HG03108 (cell line): ENCODE results near the gene PGD.
"Not testable (repeated sequence)": the region's sequence is repeated elsewhere in the genome, so short reads cannot be mapped to it uniquely, and the experiment has no call there.

Experiments used
- ATAC-seq: cut with Tn5 transposase; IDR thresholded peaks from one replicate; pipeline ENCODE4 v1.9.1; 2021; ENCODE audit warnings: moderate library complexity; ENCODE audit not compliant: unreplicated experiment

PGD gene

DNA sequence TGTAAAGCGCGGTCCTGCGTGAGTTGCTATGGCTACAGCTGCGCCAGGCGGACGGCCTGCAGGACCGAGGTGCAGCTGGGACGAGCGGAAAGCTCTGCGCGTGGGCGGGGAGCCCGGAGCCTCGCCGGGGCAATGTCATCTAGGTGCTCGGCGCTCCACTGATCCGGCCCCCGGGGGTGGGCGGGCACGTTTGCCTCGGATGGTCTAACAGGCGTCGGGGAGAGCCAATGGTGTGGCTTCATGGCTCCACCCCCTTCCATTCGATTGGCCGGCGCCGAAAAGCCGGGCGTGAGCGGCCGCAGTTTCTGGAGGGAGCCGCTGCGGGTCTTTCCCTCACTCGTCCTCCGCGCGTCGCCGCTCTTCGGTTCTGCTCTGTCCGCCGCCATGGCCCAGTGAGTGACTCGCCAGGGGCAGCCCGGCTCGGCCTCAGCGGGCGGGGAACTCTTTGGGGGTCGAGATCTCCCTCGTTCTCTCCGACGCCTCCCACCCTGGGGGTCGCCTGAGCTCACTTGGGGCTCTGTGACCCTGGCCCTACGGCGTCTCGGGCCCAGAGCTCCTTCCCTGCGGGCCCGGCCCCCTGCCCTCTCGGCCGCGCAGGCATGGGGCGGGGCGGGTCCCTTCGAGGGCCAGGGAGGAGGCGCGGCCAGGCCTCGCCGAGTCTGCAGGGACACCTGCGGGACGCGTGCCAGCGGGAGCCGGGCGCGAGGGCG is at the start of gene PGD:
Gene PGD, plus strand, starts transcription at position 331 of the 710 bp plus-strand sequence. Its CDS starts 54 bp downstream, at position 385.
- peak; percentile 97 for ATAC-seq

DNA sequence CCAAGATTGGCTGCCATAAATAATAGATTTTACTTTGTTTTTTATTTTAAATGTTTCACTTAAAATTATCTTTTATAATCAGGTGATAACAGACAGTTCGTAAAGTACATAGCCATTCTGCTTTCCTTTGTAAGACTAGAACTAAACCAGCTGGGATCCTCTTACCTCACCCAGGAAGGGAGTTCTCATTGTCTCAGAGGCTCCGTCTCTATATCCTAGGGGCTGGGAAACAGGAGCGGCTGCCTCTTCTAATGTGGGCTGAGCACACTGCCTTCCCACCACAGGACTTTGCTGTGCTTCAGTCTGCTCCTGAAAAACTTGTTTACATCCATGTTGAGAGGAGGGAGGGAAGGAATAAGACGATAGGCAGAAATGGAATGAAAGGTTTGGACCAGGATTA is 45.6 kb upstream of the PGD start:
- ATAC-seq: no peak

DNA sequence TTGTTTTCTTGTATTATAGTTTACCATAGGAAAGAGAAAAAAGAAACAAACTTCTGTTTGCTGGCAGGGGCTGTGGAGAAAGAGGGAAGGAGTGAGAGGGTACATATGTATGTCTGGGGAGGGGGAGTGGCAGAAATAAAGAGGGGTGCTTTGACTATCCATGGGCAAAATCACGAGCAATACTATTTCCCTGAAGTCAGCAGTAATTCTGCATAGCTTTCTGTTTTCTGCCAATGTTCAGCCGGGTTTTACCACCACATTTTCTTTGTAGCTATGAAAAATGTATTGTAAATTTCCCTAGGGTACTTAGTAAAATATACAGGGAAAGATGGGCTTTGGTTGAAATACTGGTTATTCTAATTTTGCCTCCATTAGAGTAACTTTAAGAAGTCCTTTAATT is 45.2 kb upstream of the PGD start:
- ATAC-seq: no peak

DNA sequence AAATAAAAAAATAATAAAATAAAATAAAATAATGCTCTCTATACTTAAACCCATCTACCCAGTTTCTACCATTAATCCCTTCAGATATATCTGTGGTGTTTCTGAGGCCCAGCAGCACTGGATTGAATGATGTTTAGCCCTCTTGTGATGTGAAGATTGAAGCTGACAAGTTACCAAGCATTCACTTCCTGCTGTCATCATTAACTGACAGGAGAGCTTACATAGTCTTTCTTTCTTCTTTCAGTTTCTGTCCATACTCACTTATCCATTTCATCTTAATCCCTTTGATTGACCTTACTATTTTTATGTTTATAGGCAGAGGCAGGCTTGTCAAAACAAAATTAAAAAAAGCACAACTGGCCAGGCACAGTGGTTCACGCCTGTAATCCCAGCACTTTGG is 38.8 kb upstream of the PGD start:
- no peak for ATAC-seq

DNA sequence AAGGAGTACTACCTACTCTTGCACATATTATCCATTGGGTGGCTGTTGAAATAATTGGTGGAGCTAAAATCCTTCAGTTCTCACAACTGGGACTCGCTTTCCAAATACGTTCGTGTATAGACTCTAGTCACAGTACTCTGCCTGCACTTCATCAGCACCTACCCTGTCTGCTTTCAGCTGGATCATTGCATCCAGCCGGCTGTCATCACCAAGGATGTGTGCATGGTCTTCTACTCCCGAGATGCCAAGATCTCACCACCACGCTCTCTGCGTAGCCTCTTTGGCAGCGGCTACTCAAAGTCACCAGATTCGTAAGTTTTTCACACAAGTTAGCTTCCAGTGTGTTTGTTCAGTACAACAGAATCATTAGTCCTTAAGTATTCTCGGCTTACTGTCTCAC is 37.3 kb upstream of the PGD start:
- ATAC-seq: no peak

DNA sequence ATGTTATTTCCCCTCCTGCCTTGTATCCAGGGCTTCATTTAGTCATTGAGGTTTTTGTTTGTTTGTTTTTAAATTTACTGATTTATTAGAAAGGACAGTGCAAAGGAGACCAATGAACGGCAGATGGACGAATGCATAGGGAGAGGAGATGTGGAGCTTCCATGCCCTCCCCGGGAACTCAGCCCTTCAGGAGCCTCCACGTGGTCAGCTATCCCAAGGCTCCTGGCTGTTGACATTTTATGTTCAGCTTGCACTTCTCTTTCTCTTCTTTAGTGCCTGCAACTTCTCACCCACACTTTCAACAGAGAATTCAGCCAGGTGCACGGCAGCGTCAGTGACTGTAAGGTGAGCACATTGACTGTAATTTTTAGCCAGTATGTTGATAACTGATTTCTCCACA is 30.7 kb upstream of the PGD start:
- ATAC-seq: no peak

DNA sequence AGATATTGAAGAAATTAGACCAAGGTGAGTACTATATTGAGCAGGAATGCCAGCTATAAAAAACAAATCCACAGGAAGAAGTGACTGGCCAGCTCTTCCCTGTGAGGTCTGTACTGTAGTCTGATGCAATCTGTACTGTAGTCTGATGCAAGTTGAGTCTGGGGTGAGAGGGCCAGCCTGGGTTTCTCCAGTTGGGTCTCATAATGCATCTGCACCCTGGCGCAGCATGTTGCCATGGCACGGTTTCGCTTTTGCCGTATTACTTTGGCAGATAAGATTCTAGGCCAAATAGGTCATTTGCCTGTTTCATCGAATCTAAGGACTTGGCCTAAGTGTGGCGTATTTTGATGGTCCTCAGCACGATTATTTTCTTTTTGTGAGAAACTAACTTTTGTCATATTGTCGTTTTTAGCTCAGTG is 24.4 kb upstream of the PGD start:
- no peak for ATAC-seq

DNA sequence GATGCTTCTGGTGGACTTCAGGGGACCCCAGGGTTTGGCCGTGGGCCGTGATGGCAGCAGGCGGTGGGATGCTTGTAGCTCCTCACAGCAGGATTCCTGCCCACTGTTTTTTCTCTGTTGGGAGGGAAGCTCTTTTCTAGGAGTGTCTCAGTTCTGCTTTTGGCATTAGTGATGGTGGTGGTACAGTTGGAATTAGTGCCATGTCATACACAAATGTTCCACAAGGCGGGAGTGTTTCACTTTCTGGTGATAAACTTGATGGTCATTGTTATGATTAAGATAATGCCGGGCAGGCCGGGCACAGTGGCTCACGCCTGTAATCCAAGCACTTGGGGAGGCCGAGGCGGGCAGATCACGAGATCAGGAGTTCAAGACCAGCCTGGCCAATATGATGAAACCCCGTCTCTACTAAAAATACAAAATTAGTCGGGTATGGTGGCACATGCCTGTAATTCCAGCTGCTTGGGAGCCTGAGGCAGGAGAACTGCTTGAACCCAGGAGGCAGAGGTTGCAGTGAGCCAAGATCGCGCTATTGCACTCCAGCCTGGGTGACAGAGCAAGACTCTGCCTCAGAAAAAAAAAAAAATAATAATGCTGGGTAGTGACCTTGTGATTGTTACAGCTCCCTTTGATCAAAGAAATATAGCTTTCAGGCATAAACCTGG is 21.4 kb upstream of the PGD start:
- ATAC-seq: not testable (repeated sequence)

DNA sequence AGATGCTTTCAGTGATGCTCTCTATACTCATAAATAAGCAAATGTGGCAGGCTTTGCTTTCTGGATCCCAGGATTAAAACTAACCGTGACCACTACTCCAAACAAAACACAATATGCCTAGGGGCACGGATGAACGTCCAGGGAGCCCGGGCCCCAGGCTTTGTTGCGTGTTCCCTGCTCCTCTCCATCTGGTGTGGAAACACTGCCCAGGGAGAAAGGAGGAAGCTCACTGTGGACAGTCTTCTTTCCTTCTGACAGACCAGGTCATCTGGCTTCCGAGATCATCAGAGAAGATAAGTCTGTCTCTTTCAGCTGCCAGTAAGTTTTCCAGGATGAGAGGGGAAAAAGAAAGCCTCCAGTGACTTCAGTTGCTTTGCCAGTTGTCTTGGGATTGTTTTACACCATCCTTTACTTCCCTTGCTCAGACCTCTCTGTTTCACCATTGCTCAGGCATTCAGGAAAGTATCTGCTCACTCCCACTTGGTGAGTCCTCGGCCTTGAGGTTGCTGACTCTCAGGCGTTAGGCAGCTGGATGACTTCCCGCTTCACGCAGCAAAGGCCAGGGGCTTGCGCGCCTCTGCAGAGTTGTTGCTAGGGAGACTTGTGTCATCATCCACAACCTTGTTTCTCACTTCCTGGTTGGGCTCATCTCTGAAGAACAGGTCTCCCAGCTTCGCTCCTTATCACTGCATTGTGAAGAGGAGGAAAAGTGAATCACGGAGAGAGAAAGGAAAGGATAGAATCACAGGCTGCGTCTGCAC is 20.6 kb upstream of the PGD start:
- no peak for ATAC-seq

DNA sequence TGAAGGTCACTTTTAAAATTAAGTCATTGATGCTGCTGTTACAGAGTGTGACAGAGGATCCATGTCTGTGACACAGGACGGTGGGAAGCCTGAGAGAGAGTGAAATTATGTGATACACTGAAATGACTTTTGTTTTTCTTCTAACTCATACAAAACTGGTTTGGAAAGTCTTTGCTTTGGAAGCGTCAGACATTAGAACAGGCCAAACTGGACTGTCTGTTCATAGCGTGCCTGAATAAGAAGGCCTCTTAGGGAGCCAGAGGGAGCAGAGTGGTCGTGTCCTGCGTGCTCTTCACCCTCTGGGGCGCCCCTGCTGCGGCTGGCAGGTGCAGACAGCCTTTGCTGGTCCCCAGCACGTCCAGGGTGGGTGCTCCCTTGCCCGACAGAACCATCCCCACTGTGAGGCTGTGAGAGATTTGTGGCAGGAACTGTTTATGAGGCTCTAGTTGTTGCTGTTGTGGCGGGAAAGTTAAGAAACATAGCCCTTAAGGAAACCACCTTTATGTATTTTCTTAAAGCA is 19.7 kb upstream of the PGD start:
- ATAC-seq: no peak

DNA sequence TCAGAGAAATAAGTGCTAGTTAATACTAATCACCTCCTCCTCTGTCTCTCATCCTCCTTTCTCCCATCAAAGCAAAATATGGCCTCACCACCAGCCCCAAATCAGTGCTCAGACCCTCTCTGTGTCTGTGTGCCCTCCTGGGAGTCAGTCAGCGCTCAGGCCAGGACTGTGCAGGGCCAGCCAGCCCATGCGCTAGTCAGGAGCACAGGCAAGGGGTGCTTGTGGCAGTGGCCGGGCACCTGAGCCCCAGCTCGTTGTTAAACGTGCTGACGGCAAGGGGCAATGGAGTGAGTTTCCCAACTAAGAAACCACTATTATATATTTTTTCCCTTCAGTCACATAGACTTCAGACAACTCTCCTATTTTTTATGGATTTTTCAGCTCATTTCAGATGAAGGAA is 19.2 kb upstream of the PGD start:
- ATAC-seq: no peak

DNA sequence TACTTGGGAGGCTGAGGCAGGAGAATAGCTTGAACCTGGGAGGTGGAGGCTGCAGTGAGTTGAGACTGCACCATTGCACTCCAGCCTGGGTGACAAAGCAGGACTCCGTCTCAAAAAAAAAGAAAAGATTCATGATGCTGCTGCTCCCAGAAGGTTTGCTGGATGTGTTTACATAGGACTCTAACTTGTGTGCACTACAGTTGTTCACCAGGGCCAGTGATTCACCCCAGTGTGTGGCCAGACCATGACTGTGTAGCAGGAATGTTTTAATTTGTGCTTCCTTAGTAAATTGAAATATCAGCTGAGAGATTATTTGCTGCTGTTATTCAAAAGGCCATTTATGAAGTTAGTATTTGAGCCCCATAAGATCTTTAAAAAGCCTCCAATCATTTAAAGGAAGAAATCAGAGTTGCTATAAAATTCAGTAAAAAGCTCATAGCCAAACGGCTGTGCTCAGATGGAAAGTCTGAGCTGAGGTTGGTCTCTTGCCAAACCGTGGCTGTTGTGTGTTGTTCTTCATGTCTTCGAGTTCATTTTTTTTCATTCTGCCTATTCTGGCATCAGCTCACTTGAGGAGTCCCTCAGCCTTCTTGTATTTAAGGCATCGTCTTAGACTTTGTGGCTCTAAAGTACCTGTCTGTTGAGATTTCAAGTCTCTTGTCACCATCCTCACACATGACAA is 18.1 kb upstream of the PGD start:
- ATAC-seq: no peak

DNA sequence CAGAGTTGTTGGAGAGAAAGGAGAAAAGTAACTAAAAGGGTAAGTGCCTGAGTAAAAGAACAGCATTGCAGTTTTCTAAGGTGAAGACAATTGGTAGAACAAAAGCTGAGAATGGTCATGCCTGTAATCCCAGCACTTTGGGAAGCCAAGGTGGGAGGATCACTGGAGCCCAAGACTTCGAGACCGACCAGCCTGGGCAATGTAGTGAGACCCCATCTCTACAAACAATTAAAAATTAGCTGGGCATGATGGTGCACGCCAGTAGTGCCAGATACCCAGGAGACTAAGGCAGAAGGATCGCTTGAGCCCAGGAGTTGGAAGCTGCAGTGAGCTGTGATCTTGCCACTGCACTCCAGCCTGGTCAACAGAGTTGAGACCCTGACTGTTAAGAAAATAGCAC is 15.2 kb upstream of the PGD start:
- no peak for ATAC-seq

DNA sequence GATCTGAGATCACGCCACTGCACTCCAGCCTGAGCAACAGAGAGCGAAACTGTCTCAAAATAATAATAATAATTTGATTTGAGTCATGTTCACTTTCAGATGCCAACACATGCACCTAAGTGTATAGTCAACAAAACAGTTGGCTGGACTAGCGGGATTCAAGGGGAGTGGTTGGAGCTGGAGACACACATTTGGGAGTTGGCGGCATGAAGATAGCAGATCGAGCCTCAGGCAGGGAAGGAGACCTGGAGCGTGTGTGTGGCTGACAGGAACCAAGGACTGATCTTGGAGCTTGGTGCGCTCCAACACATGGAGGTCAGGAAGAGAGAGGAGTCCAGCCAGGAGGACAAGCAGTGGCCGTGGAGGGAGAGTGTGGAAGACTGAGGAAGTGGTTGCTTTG is 14.6 kb upstream of the PGD start:
- ATAC-seq: no peak

DNA sequence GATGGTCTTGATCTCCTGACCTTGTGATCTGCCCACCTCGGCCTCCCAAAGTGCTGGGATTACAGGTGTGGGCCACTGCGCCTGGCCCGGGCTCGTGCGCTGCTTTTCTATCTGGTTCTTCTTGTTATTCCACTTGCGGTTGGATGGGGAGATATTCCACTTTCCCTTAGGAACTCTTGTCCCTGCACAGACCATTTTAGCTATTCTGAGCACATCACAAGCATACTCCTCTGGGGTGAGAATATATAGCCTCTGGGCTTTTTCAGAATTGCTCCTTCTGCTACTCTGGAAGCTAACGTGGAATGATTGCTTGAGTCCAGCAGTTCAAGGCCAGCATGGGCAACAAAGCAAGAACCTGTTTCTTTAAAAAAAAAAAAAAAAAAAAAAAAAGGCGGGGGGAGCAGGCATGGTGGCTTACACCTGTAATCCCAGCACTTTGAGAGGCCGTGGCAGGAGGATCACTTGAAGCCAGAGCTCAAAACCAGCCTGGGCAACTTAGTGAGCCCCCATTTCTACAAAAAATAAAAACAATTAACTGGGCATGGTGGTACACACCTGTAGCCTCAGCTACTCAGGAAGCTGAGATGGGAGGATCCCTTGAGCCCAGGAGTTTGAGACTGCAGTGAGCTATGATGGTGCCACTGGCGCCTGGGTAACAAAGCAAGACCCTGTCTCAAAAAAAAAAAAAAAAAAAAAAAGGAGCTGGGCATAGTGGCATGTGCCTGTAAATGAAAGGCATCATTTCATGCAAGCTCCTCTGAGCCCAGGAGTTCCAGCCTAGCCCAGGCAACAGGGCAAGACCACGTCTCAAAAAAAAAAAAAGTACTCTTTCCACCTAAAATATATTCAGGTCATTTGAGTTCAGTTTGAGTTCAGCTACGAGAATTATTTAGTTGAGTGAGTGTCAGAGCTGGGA is 11.8 kb upstream of the PGD start:
- no peak for ATAC-seq

DNA sequence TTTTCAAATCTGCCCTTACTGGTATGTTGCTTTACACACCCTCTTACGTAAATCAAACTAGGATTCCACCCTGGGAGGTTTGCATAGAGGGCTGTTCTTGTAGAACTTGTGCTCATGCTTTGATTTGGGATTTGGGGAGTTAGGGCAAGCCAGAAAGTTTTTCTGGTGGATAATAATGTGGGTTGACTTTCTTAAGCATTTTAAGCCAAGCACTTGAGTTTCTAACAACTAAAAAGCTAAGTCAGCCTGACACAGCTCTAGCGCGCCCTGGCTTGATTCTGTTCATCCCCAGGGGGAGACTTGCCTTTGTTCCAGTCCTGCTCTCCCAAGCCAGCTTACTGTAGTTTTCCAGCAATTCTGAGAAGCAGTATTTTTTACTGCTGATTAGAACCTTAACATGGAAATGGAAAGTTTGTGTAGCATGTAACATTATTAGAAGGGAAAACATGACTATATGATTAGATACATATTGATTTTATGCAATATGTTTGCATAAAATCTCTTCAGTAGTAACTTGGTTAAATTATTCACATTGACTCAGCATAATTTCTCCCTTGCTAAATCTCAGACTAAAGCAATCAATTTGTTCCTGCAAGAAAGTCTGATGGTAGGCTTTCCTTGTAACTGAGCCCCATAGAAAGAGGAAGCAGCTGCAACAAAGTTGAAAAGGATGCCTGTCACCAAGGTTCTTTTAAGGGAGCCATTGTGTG is 11.0 kb upstream of the PGD start:
- no peak for ATAC-seq

DNA sequence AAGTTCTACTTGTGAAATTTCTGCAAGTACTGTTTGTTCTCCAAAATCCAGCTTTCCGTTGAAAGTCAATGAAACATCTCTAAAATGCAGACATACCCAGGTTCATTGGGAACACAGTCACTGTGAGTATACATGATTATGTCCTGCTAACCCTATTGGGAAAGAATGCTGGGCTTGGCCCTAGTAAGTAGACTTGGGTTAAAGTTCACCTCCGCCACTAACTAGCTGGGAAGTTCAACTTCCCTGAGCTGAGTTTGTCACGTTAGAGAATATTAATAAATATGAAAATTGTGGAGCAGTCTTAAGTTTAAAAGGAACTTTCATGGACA is 10.5 kb upstream of the PGD start:
- no peak for ATAC-seq

DNA sequence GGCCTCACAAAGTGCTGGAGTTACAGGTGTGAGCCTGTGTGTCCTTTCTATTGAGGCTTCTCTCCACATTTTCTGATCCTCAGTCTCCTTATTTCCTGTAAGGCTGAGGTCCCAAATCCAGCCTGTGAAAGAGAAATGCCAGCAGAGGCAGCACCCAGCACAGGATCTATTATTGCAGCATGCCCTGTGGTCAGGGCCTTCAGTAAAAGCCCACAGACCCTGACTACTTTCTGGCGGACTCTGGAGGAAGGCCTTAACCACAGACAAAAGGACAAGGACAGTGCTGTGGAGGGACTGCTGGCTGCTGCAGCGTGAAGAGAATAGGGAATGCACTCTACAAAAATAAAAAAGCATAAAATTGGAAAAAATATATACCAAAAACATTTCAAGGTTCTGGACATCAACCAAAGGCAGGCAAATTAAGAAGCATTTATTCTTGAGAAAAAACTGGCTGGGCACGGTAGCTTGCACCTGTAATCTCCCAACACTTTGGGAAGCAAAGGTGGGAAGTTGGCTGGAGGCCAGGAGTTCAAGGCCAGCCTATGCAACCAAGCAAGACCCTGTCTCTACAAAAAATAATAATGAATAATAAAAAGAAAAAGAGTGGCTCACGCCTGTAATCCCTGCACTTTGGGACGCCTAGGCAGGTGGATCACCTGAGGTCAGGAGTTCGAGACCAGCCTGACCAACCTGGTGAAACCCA is 9.4 kb upstream of the PGD start:
- no peak for ATAC-seq

DNA sequence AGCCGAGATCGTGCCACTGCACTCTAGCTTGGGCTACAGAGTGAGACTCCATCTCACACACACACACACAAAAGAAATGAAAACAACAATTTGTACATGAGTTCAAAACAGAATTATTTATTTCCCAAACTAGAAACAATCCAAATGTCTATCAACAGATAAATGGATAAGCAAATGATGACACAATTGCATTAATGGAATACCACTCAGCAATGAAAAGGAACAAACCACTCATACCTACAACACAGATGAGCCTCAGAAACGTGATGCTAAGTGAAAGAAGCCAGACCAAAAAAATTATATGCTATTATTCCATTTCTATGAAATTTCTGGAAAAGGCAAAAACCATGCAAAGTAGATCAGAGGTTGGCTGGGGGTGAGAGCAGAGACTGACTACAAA is 2.0 kb upstream of the PGD start:
- ATAC-seq: no peak
